Dendritic cell treated with granulocyte-macrophage colony-stimulating factor and Interleukin-4, amounts not matched to agents 40 ng/mL and 50 ng/mL, for 4 days (primary cell): Measurements from ENCODE around the gene FOXQ1.

Experiments used
- H3K27ac Mint-ChIP-seq: one replicate; pipeline ENCODE4 v1.8.0; 2022; ENCODE audit warnings: mild to moderate bottlenecking, mixed read lengths
- H3K27me3 Mint-ChIP-seq: one replicate; pipeline ENCODE4 v1.8.0; 2022; ENCODE audit warnings: mild to moderate bottlenecking, mixed read lengths
- H3K36me3 Mint-ChIP-seq: one replicate; pipeline ENCODE4 v1.8.0; 2022; ENCODE audit warnings: low read depth, mixed read lengths
- H3K4me1 Mint-ChIP-seq: one replicate; pipeline ENCODE4 v1.8.0; 2022; ENCODE audit warnings: low read depth, mixed read lengths
- H3K4me3 Mint-ChIP-seq: one replicate; pipeline ENCODE4 v1.8.0; 2022; ENCODE audit warnings: mild to moderate bottlenecking, moderate library complexity, mixed read lengths
- H3K9me3 Mint-ChIP-seq: one replicate; pipeline ENCODE4 v1.8.0; 2022; ENCODE audit warnings: mixed read lengths
- intact Hi-C: fragments of 100-400 bp; cut with micrococcal nuclease; formaldehyde crosslinking; loops from one replicate; pipeline ENCODE4 v1.15.0; 2022

The FOXQ1 gene

GRCh38 chr6:1321738-1322137, 9.8 kb downstream of the FOXQ1 start:
- Mint-ChIP-seq H3K36me3 (no peaks in the 10 kb centered on the region), H3K4me3 (no peak overlapping the region), H3K27ac (no peak overlapping the region), H3K9me3 (no peaks in the 10 kb centered on the region), H3K4me1 (no peaks in the 10 kb centered on the region), H3K27me3 (peaks cover 39% of the 10 kb centered on the region)
- intact Hi-C loops: no loop called here

GRCh38 chr6:1322156-1322555, 10.3 kb downstream of the FOXQ1 start:
- H3K4me3 Mint-ChIP-seq: no peak overlapping the region
- H3K36me3 Mint-ChIP-seq: no peaks in the 10 kb centered on the region
- H3K27ac Mint-ChIP-seq: no peak overlapping the region
- no peaks in the 10 kb centered on the region for H3K9me3 Mint-ChIP-seq
- intact Hi-C loops: no loop called here
- H3K4me1 Mint-ChIP-seq: no peaks in the 10 kb centered on the region
- peaks cover 43% of the 10 kb centered on the region for H3K27me3 Mint-ChIP-seq

GRCh38 chr6:1322696-1323219, 10.9 kb downstream of the FOXQ1 start:
- H3K27me3 Mint-ChIP-seq: peaks cover 42% of the 10 kb centered on the region

GRCh38 chr6:1324936-1325335, 13.0 kb downstream of the FOXQ1 start:
- no peaks in the 10 kb centered on the region for H3K36me3 Mint-ChIP-seq
- H3K4me1 Mint-ChIP-seq: no peaks in the 10 kb centered on the region
- H3K4me3 Mint-ChIP-seq: no peak overlapping the region
- peaks cover 2% of the 10 kb centered on the region for H3K9me3 Mint-ChIP-seq
- peaks cover 50% of the 10 kb centered on the region for H3K27me3 Mint-ChIP-seq
- intact Hi-C loops: no loop called here
- no peak overlapping the region for H3K27ac Mint-ChIP-seq

More at GRCh38 chr6:1322696-1323219, 10.9 kb downstream of the FOXQ1 start:
- Mint-ChIP-seq H3K4me1 (no peaks in the 10 kb centered on the region), H3K9me3 (no peaks in the 10 kb centered on the region), H3K36me3 (no peaks in the 10 kb centered on the region), H3K4me3 (no peak overlapping the region), H3K27ac (no peak overlapping the region)
- intact Hi-C loops: no loop called here

- H3K27me3 Mint-ChIP-seq: peaks cover 54% of the 10 kb centered on the region
- no peaks in the 10 kb centered on the region for H3K4me1 Mint-ChIP-seq
- peaks cover 10% of the 10 kb centered on the region for H3K9me3 Mint-ChIP-seq
- no peaks in the 10 kb centered on the region for H3K36me3 Mint-ChIP-seq
- no peak overlapping the region for H3K27ac Mint-ChIP-seq
- no peak overlapping the region for H3K4me3 Mint-ChIP-seq
- intact Hi-C loops: no loop called here
Measured at GRCh38 chr6:1325461-1326309, 13.8 kb downstream of the FOXQ1 start.

GRCh38 chr6:1326535-1327121, 14.7 kb downstream of the FOXQ1 start:
- intact Hi-C loops: no loop called here
- no peaks in the 10 kb centered on the region for H3K36me3 Mint-ChIP-seq

GRCh38 chr6:1327630-1328029, 15.7 kb downstream of the FOXQ1 start:
- Mint-ChIP-seq H3K4me1 (no peaks in the 10 kb centered on the region), H3K27ac (no peak overlapping the region), H3K4me3 (no peak overlapping the region), H3K36me3 (no peaks in the 10 kb centered on the region), H3K9me3 (peaks cover 12% of the 10 kb centered on the region), H3K27me3 (peaks cover 47% of the 10 kb centered on the region)
- intact Hi-C loops: no loop called here

More at GRCh38 chr6:1326535-1327121, 14.7 kb downstream of the FOXQ1 start:
- no peak overlapping the region for H3K4me3 Mint-ChIP-seq
- H3K27me3 Mint-ChIP-seq: peaks cover 52% of the 10 kb centered on the region
- peaks cover 12% of the 10 kb centered on the region for H3K9me3 Mint-ChIP-seq
- no peaks in the 10 kb centered on the region for H3K4me1 Mint-ChIP-seq
- H3K27ac Mint-ChIP-seq: no peak overlapping the region

GRCh38 chr6:1328129-1328800, 16.4 kb downstream of the FOXQ1 start:
- peaks cover 52% of the 10 kb centered on the region for H3K27me3 Mint-ChIP-seq
- H3K9me3 Mint-ChIP-seq: peaks cover 12% of the 10 kb centered on the region
- H3K27ac Mint-ChIP-seq: no peak overlapping the region
- intact Hi-C loops: no loop called here
- H3K4me1 Mint-ChIP-seq: no peaks in the 10 kb centered on the region
- H3K4me3 Mint-ChIP-seq: no peak overlapping the region
- no peaks in the 10 kb centered on the region for H3K36me3 Mint-ChIP-seq

- H3K27me3 Mint-ChIP-seq: peaks cover 50% of the 10 kb centered on the region
- H3K27ac Mint-ChIP-seq: no peak overlapping the region
- peaks cover 12% of the 10 kb centered on the region for H3K9me3 Mint-ChIP-seq
- H3K4me1 Mint-ChIP-seq: no peaks in the 10 kb centered on the region
- H3K4me3 Mint-ChIP-seq: no peak overlapping the region
- intact Hi-C loops: no loop called here
- no peaks in the 10 kb centered on the region for H3K36me3 Mint-ChIP-seq
Measured at GRCh38 chr6:1329708-1330107, 17.8 kb downstream of the FOXQ1 start.

GRCh38 chr6:1334684-1335083, 22.8 kb downstream of the FOXQ1 start:
- Mint-ChIP-seq H3K4me3 (no peak overlapping the region), H3K4me1 (no peaks in the 10 kb centered on the region), H3K9me3 (peaks cover 12% of the 10 kb centered on the region), H3K27ac (no peak overlapping the region), H3K36me3 (no peaks in the 10 kb centered on the region), H3K27me3 (peaks cover 42% of the 10 kb centered on the region)
- intact Hi-C loops: no loop called here

GRCh38 chr6:1335367-1336037, 23.6 kb downstream of the FOXQ1 start:
- intact Hi-C loops: no loop called here
- H3K27me3 Mint-ChIP-seq: peaks cover 44% of the 10 kb centered on the region
- no peaks in the 10 kb centered on the region for H3K4me1 Mint-ChIP-seq
- peaks cover 4% of the 10 kb centered on the region for H3K9me3 Mint-ChIP-seq
- H3K27ac Mint-ChIP-seq: no peak overlapping the region
- no peaks in the 10 kb centered on the region for H3K36me3 Mint-ChIP-seq
- H3K4me3 Mint-ChIP-seq: no peak overlapping the region

GRCh38 chr6:1336246-1336843, 24.4 kb downstream of the FOXQ1 start:
- H3K27me3 Mint-ChIP-seq: peaks cover 44% of the 10 kb centered on the region
- no peaks in the 10 kb centered on the region for H3K4me1 Mint-ChIP-seq
- no peaks in the 10 kb centered on the region for H3K36me3 Mint-ChIP-seq
- no peak overlapping the region for H3K27ac Mint-ChIP-seq
- no peaks in the 10 kb centered on the region for H3K9me3 Mint-ChIP-seq
- intact Hi-C loops: no loop called here
- H3K4me3 Mint-ChIP-seq: no peak overlapping the region

GRCh38 chr6:1337791-1338190, 25.9 kb downstream of the FOXQ1 start:
- H3K4me3 Mint-ChIP-seq: no peak overlapping the region
- no peak overlapping the region for H3K27ac Mint-ChIP-seq
- no peaks in the 10 kb centered on the region for H3K36me3 Mint-ChIP-seq
- H3K9me3 Mint-ChIP-seq: no peaks in the 10 kb centered on the region
- H3K27me3 Mint-ChIP-seq: peaks cover 48% of the 10 kb centered on the region
- intact Hi-C loops: no loop called here
- H3K4me1 Mint-ChIP-seq: no peaks in the 10 kb centered on the region
